GM19193 (cell line): ENCODE data around the gene FBLN1.

Source experiments
- POLR2A ChIP-seq: IDR thresholded peaks from 4 replicates; pipeline ENCODE4 v1.6.1; 2011; ENCODE audit not compliant: insufficient read depth, insufficient read length; ENCODE audit errors: extremely low read depth

Gene FBLN1

DNA sequence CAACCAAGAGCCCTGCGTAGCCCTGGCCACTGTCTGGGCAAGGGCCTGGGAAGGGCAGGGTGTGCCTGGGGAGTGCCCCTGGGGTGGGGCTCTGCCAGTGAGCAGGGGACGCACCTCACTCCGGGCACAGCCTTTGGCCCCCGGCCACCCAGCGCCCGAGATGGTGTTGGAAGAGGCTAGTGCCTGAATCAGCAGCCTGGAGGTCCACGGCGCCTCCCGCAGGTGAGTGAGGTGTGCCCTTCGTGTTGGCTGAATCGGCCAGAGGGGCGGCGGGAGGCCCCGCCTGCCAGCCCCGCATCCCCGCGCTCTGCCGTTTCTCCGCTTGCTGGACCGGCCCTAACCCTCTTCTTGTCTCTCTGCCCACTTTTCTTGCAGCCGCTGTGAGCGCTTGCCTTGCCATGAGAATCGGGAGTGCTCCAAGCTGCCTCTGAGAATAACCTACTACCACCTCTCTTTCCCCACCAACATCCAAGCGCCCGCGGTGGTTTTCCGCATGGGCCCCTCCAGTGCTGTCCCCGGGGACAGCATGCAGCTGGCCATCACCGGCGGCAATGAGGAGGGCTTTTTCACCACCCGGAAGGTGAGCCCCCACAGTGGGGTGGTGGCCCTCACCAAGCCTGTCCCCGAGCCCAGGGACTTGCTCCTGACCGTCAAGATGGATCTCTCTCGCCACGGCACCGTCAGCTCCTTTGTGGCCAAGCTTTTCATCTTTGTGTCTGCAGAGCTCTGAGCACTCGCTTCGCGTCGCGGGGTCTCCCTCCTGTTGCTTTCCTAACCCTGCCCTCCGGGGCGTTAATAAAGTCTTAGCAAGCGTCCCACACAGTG, 60.1 kb downstream of the FBLN1 start:
- no peak for TF ChIP-seq POLR2A

DNA sequence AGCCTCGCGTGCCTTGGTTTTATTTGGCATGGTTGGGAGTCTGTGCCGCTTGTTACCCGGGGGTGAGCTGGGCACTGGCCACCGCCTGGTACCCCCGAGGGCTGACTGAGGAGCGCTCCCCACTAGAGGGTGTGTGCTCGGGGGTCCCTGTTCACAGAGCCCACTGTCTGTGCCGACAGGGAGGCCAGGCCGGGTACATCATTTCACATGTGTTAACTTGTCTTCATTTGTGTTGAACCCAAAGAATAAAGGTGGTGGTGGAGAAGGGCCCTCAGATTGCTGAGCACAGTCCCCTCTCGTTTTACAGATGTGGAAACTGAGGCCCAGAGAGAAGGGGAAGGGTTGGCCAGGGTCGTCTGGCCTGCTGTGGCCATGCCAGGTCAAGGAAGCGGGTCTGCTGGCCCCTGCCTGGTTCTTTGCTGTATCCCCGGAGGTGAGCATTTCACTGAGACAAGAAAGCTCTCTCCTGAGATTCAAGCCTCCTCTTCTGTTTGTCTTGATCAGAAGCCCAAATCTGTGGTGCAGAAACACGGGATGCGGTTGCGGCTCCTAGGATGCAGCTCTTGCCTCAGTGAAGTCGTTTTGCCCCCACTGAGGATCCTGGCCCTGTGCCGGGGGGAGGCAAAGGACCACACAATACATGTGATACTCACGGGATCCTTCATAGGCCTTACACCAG, 60.8 kb downstream of the FBLN1 start:
- no peak for TF ChIP-seq POLR2A

DNA sequence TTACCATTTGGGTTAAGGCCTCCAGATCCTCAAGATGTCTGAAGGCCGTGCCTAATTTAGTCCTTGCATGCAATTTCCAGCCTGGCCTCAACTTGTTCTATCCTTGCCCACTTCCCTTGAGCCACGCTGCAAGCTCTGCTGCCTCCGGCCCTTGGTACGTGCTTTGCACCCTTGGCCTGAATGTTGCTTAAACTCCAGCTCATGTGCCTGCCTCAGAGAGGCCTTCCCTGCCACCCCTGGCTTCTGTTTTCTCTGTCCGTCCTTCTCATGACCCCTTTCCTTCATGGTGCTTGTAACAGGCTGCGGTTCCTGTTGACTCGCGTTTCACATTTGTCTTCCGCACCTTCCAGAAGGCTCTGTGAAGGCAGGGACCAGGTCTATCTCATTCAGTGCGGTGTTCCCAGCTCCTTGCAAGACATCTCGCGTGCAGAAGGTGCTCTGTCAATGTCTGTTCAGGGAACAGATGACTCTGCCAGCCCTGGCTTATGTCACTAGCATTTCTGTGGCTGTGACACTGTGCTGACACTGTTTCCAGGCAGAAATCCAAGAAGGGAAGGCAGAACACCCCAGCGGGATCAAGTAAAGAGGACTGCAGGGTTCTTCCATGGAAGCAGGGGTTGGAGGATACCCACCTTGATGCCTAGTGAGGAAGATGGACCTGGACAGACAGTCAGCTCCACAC, 61.8 kb downstream of the FBLN1 start:
- TF ChIP-seq POLR2A = no peak

DNA sequence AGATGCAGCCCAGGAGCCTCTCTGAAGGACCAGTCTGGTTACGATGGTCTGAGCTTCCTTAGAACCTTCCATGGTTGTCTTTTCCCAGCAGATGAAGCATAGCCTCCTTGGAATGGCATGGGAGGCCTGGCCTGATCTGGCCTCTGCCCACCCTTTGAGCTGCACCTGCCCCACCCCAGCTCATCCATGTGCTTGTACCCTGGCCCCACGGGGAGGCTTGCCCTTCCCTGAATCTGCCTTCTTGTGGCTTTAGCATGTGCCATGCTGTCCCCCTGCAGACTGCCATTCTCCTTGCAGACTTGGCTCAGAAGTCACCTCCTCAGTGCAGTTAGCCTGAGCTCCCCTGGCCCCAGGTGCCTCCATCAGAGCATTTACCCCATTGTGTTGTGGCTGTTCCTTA, 62.5 kb downstream of the FBLN1 start:
- no peak for TF ChIP-seq POLR2A

DNA sequence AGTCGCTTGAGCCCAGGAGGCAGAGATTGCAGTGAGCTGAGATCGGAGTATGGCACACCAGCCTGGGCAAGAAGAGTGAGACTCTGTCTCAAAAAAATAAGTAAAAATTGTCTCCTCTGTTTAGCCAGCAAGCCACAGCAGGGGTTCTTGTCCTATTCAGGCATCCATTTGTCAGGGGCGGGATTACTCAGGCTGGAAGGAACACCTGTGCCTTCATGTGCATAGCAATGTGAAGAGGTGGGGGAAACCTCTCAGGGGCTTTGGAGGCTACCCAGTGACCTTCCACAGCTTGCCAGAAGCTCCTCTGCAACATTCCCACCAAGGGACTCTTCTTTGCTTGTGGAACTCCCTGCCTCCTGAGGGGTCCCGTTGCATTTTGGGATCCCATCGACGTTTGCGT, 63.3 kb downstream of the FBLN1 start:
- no peak for TF ChIP-seq POLR2A

DNA sequence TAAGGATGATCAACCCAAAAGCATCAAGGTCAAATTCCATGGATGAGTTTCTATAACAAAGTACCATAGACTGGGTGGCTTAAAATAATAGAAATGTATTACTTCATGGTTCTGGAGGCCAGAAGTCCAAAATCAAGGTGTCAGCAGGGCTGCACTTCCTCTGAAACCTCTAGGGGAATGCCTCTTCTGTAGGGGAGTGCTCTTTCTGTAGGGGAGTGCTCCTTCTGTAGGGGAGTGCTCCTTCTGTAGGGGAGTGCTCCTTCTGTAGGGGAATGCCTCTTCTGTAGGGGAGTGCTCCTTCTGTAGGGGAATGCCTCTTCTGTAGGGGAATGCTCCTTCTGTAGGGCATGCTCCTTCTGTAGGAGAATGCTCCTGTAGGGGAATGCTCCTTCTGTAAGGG, 65.5 kb downstream of the FBLN1 start:
- no peak for TF ChIP-seq POLR2A

DNA sequence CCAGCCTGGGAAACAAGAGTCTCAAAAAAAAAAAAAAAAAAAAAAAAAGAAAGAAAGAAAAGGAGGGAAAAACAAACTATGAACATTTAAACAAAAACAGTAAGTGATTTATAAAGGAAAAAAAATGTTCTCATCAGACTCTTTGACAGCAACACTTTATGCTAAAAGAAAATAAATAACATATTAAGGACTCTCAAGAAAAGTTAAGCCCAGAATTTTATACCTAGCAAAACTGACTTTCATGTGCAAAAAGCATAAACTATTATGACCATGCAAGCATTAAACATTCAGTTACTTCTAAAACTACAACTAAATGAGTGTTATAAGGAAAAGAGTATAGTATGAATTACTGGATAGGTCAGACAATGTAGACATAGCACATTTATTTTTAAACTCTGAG, 68.4 kb downstream of the FBLN1 start:
- TF ChIP-seq POLR2A = no peak

DNA sequence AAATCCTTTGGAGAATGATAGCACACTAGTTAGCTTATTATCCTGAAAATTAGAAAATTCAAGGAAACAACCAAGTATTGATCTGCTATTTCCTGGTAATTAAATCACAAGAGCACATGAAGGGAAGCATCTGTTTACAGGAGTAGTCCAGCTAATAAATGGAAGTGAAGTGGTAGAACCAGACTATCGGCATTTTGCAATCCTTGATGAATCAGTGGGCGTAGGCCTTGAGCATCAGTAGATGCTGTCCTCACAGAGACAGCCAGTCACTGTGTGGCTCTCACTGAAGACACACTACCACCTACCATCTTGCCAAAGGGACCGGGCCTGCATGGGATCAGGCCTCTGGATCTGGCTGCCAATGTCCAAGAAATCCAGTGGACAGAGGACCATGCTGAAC, 69.8 kb downstream of the FBLN1 start:
- no peak for TF ChIP-seq POLR2A

DNA sequence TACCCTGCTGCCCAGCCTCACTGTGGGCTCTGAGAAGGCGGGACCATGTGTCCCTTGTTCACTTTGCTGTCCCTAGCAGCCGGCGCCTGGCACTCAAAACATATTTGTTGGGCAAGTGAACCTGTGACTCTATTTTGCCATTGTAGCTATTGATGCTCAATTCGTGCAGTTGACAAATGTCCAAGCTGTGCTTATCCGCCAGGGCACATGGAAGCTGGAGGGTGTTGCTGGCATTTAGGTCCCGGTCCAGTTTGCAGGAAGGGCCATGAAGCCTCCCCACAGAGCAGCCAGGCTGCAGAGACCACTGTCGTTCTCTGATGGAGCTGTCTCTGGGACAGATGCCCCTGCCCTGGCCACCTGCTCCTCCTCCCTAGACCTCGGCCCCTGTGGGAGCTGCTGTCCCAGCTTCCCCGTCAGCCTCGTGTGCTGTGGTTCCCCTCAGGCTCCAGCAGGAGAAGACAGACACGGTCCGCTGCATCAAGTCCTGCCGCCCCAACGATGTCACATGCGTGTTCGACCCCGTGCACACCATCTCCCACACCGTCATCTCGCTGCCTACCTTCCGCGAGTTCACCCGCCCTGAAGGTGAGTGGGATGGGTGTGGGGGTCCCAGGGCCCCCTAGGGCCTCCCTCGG, 71.5 kb downstream of the FBLN1 start:
- no peak for TF ChIP-seq POLR2A

DNA sequence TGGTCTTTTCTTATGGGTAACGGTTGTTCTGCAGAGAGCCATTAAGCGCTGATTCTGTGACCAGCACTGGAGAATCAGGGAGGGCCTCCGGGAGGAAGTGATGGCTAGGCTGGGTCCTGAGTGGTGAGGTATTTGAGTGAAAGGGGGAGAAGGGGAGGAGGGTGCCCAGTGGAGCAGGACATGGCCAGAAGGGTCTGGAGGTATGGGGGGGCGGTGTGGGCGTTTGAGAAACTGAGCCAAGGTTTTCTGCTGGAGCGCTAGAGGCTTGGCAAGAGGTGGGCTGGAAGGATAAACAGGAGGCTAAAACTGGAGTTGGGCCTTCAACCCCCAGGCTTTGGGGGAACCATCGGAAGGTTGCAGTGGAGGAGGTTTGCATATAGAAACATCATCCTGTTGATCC, 72.5 kb downstream of the FBLN1 start:
- no peak for TF ChIP-seq POLR2A

DNA sequence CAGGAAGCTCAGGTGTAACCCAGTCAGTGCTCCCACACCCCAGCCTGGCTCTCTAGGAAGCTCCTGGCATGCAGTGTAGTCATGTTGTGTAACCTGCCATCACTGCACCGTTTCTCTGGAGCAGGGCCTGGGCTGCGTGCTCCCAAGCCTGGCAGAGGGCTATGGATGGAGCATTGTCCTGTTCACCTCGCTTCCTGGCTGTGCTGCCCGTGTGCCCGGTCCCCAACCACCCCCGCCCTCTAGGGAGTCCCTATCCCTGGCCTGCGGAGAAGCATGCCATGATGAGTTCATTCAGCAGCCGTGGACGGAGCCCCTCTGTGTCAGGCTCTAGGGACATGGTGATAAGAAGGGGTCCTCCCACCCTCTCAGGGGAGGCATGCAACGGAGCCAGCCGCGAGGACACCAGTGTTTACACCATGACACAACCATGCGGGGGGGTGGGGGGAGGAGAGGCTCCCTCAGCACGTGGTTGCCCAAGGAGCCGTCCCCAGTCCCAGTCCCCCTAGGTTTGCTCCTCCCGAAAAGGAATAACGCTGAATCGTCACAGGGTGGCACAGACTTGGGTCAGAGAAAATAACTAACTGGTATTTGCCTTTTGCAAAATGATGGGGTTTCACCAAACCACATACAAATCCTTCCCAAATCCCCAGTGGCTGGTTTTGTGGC, 73.1 kb downstream of the FBLN1 start:
- no peak for TF ChIP-seq POLR2A

DNA sequence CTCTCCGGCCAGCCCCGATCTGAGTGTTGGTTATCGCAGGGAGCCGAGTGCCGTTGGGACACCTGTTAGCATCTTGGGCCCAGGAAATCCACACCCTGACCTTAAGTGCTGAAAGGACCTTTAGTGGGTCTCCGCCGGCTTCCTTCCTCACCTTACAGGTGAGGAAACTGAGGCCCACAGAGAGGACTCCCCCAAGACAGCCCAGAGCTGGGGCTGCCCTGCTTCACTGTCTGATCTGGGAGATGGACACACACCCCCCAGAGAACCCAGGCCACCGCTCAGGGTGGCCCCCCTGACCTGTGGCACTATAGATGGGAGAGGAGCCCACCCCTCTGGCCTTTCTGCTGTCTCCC, 73.6 kb downstream of the FBLN1 start:
- no peak for TF ChIP-seq POLR2A

DNA sequence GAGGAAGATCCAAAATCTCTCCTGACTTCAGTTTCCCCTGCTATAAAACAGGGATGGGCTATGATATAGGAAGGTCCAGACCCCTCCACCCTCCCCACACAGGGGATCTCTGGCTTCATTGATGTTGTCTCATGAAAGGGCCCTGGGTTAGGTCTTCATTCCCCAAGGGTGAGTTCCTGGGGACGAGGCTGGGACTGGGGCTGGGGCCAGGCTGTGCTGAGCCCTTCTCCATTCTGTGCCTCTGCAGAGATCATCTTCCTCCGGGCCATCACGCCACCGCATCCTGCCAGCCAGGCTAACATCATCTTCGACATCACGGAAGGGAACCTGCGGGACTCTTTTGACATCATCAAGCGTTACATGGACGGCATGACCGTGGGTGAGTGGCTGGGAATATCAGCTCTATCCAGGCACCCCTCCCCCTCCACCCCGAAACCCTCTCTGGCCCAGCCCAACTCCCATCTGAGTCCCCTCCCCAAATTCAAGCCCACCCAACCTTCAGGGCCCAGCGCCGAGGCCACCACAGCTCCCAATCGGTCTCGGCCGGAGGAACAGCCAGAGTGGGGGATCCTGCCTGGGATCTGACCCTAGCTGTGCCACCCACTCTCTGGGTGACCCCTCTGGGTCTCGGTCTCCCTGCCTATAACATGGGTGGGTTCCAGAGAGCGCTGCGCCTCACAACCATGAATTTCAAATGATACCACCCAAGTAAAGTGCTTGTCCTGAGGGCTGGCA, 74.2 kb downstream of the FBLN1 start:
- TF ChIP-seq POLR2A = no peak
